ENCODE measurements around the gene RPL38.

- TF ChIP-seq CTCF (IDR thresholded peaks at IDR 0.05; ENCODE audit: insufficient read depth, low read depth, low read length): no peak
- no peak for TF ChIP-seq EZH2 (IDR thresholded peaks at IDR 0.05; ENCODE audit: insufficient read depth, low read length)
Observed at GRCh38 chr17:74220946-74221818, 17.7 kb downstream of the RPL38 start.
